GM19455 (cell line): ENCODE results near the gene LCN10.
"Not testable (repeated sequence)": the region's sequence is repeated elsewhere in the genome, so short reads cannot be mapped to it uniquely, and the experiment has no call there.

Experiments
- ATAC-seq: cut with Tn5 transposase; IDR thresholded peaks from one replicate; pipeline ENCODE4 v1.9.1; 2021; ENCODE audit not compliant: unreplicated experiment

Gene LCN10

GRCh38 chr9:136742591-136743391, at the start of gene LCN10:
Gene LCN10 (minus strand): TSS chr9:136742940. CDS start chr9:136742903, 37 bp downstream.
- ATAC-seq = no peak

DNA sequence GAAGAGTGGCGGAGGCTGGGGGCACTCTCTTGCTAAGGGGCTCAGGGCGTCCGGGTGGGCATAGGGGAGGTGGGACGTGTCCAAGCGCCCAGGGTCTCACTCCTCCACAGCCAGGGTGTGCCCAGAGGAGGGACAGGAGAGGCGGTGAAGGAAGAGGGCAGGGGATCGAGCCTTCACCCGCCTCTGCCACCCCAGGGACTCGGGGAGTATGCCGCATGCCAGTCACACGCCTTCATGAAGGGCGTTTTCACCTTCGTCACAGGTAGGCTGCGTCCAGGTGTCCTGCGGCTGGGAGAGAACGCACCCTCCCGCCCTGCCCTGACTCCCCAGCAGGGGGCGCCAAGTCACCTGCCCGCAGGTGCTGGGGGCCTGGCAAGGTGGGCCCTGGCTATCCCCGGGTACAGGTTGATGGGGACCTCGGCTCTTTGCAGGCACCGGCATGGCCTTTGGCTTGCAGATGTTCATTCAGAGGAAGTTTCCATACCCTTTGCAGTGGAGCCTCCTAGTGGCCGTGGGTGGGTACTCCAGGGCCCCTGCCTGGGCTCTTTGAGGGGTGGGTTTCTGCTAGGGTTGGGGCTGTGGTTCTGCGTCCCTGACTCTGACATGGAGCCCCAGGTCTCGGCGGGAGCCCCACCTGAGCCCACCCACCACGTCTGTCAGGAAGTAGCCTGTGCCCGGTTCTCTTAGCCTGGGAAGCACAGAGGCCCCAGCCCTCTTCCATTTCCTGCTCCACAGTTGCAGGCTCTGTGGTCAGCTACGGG, 49.0 kb upstream of the LCN10 start:
- ATAC-seq = peak; percentile 13

- peak; percentile 80 for ATAC-seq
Measured at GRCh38 chr9:136790640-136791515, 48.1 kb upstream of the LCN10 start, which contains the start of gene TMEM141. Gene TMEM141 (plus strand): TSS chr9:136791344. CDS start chr9:136791371, 27 bp downstream.

GRCh38 chr9:136789523-136789937, 46.8 kb upstream of the LCN10 start:
- no peak for ATAC-seq

DNA sequence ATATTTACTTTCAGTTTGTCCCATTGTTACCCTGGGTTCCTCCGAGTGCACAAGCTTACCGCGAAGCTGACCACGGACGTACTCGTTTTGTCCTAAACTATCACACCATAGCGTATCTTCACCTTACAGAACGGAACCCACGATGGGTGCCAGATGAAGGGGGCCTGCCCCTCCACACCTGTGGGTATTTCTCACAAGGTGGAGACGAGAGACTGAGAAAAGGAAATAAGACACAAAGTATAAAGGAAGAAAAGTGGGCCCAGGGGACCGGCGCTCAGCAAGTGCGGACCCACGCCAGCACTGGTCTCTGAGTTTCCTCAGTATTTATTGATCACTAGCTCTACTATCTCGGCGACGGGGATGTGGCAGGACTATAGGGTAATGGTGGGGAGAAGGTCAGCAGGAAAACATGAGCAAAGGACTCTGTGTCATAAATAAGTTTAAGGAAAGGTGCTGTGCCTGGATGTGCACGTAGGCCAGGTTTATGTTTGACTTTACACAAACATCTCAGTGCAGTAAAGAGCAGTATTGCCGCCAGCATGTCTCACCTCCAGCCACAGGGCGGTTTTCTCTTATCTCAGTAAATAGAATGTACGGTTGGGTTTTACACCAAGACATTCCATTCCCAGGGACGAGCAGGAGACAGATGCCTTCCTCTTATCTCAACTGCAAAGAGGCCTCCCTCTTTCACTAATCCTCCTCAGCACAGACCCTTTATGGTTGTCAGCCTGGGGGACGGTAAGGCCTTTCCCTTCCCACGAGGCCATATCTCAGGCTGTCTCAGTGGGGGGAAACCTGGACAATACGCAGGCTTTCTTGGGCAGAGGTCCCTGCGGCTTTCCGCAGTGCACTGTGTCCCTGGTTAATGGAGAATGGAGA, 46.1 kb upstream of the LCN10 start:
- ATAC-seq = not testable (repeated sequence)

GRCh38 chr9:136787690-136788400, 45.1 kb upstream of the LCN10 start:
- ATAC-seq = no peak

DNA sequence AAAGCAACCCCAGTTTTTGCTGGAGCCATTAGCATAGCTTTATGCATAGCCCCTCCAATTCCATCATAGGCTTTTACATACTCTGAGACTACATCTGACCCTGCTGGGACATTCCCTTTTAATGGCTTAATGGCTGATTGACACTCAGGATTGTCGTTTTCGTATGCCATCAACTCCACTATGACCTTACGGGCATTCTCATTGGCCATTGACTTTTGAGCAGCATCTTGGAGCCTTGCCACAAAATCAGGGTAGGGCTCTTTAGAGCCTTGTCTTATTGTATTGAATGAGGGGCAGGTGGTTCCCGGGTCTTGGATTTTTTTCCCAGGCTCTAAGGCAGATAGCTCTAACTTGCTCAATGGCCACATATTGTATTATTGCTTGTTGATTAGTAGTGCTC, 44.2 kb upstream of the LCN10 start:
- not testable (repeated sequence) for ATAC-seq

GRCh38 chr9:136786451-136786850, 43.7 kb upstream of the LCN10 start:
- ATAC-seq = no peak

- ATAC-seq = not testable (repeated sequence)
Measured at GRCh38 chr9:136785565-136786355, 43.0 kb upstream of the LCN10 start.

GRCh38 chr9:136784997-136785361, 42.2 kb upstream of the LCN10 start:
- ATAC-seq = no peak

- no peak for ATAC-seq
Measured at GRCh38 chr9:136784249-136784996, 41.7 kb upstream of the LCN10 start.

DNA sequence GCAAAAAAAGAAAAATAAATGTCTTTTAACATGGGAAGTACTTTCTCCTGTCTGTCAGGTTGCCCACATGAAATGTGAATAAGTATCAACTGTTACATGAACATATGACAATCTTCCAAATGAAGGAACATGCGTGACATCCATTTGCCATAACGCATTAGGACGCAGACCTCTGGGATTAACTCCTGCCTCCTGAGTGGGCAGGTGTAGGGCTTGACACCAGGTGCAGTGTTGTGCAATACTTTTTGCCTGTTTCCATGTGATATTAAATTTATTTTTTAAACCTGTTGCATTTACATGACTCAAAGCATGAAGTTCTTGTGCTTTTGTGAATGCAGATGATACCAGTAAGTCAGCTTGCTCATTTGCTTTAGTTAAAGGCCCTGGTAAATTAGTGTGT, 39.7 kb upstream of the LCN10 start:
- no peak for ATAC-seq

DNA sequence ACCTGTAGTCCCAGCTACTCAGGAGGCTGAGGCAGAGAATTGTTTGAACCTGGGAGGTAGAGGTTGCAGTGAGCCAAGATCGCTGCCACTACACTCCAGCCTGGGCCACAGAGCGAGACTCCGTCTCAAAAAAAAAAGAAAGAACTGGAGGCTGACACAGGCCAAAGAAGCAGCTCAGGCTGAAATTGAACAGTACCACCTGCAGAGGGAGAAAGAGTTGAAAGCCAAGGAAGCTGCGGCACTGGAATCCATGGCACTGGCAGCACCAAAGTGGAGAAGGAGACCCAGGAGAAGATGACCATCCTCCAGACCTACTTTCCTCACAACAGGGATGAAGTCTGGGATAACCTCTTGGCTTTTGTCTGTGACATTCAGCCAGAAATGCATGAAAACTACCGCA, 37.1 kb upstream of the LCN10 start:
- no peak for ATAC-seq

GRCh38 chr9:136777359-136777758, 34.6 kb upstream of the LCN10 start:
- ATAC-seq = no peak

- no peak for ATAC-seq
Measured at GRCh38 chr9:136776947-136777346, 34.2 kb upstream of the LCN10 start.

- ATAC-seq = no peak
Measured at GRCh38 chr9:136775191-136775590, 32.5 kb upstream of the LCN10 start.

GRCh38 chr9:136774416-136775045, 31.8 kb upstream of the LCN10 start:
- no peak for ATAC-seq
